ENCODE data around the gene HS2ST1.

GRCh38 chr1:87094238-87094637 is 179.8 kb downstream of the HS2ST1 start:
- no peak for TF ChIP-seq CTCF (IDR thresholded peaks at IDR 0.05)
- no peak for TF ChIP-seq POLR2A (IDR thresholded peaks at IDR 0.05)
